ENCODE results near the gene CENPF.
"Not testable (repeated sequence)": the region's sequence is repeated elsewhere in the genome, so short reads cannot be mapped to it uniquely, and the experiment has no call there.

CENPF gene

GRCh38 chr1:214664651-214665433, 61.8 kb downstream of the CENPF start:
- no peak for DNase-seq

GRCh38 chr1:214665606-214666110, 62.7 kb downstream of the CENPF start:
- DNase-seq: no peak

- no peak for DNase-seq
These were observed 63.7 kb downstream of the CENPF start for GRCh38 chr1:214666674-214667073.

- DNase-seq: no peak
These were observed 67.1 kb downstream of the CENPF start for GRCh38 chr1:214670098-214670497.

GRCh38 chr1:214673029-214673428, 70.0 kb downstream of the CENPF start:
- DNase-seq: not testable (repeated sequence)

GRCh38 chr1:214673576-214673975, 70.6 kb downstream of the CENPF start:
- DNase-seq: no peak

- not testable (repeated sequence) for DNase-seq
These were observed 72.5 kb downstream of the CENPF start for GRCh38 chr1:214675524-214675923.

GRCh38 chr1:214676747-214677146, 73.8 kb downstream of the CENPF start:
- no peak for DNase-seq

GRCh38 chr1:214677945-214678344, 75.0 kb downstream of the CENPF start:
- DNase-seq: no peak

- DNase-seq: no peak
These were observed 75.4 kb downstream of the CENPF start for GRCh38 chr1:214678386-214678785.

- no peak for DNase-seq
These were observed 80.6 kb downstream of the CENPF start for GRCh38 chr1:214683621-214684020.

- no peak for DNase-seq
These were observed 82.9 kb downstream of the CENPF start for GRCh38 chr1:214685906-214686305.

- no peak for DNase-seq
These were observed 83.5 kb downstream of the CENPF start for GRCh38 chr1:214686497-214686896.

GRCh38 chr1:214688891-214689290, 85.9 kb downstream of the CENPF start:
- DNase-seq: no peak

- no peak for DNase-seq
These were observed 91.8 kb downstream of the CENPF start for GRCh38 chr1:214694769-214695168.

- DNase-seq: no peak
These were observed 95.6 kb downstream of the CENPF start for GRCh38 chr1:214698559-214698958.

GRCh38 chr1:214700437-214700836, 97.4 kb downstream of the CENPF start:
- no peak for DNase-seq

GRCh38 chr1:214702556-214702955, 99.6 kb downstream of the CENPF start:
- no peak for DNase-seq

- no peak for DNase-seq
These were observed 104.5 kb downstream of the CENPF start for GRCh38 chr1:214707306-214708087.

GRCh38 chr1:214708321-214708955, 105.4 kb downstream of the CENPF start:
- DNase-seq: no peak

GRCh38 chr1:214709241-214709640, 106.2 kb downstream of the CENPF start:
- DNase-seq: no peak

- no peak for DNase-seq
These were observed 109.7 kb downstream of the CENPF start for GRCh38 chr1:214712737-214713136.
